Testis (tissue), 2 donors: ENCODE data around the gene RBM4.

Source experiments
- POLR2A ChIP-seq: fragments of 450-650 bp; IDR thresholded peaks from one replicate; pipeline ENCODE4 v1.6.1; 2017; ENCODE audit warnings: antibody characterized with exemption, mild to moderate bottlenecking, moderate library complexity
- TF ChIP-seq, protein P1 (sequence below), 3 experiments: fragments of 450-650 bp in 2 of 3; fragments of 200-600 bp in 1 of 3; sonication (generic) in 1 of 3; IDR thresholded peaks; one replicate each; pipeline ENCODE4 v1.5.1; 2016 to 2019; ENCODE audit warnings: antibody characterized with exemption in 3 of 3, mild to moderate bottlenecking in 2 of 3, moderate library complexity in 1 of 3

GRCh38 chr11:66692871-66693331, 54.4 kb downstream of the RBM4 start:
- no peak for TF ChIP-seq POLR2A
- TF ChIP-seq, protein P1, sequence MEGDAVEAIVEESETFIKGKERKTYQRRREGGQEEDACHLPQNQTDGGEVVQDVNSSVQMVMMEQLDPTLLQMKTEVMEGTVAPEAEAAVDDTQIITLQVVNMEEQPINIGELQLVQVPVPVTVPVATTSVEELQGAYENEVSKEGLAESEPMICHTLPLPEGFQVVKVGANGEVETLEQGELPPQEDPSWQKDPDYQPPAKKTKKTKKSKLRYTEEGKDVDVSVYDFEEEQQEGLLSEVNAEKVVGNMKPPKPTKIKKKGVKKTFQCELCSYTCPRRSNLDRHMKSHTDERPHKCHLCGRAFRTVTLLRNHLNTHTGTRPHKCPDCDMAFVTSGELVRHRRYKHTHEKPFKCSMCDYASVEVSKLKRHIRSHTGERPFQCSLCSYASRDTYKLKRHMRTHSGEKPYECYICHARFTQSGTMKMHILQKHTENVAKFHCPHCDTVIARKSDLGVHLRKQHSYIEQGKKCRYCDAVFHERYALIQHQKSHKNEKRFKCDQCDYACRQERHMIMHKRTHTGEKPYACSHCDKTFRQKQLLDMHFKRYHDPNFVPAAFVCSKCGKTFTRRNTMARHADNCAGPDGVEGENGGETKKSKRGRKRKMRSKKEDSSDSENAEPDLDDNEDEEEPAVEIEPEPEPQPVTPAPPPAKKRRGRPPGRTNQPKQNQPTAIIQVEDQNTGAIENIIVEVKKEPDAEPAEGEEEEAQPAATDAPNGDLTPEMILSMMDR (IDR thresholded peaks at IDR 0.05), result no peak
